ENCODE data around the gene C13orf46.
A peak's percentile ranks its signal among the peaks of the same experiment; 100 is the strongest.

The C13orf46 gene

DNA sequence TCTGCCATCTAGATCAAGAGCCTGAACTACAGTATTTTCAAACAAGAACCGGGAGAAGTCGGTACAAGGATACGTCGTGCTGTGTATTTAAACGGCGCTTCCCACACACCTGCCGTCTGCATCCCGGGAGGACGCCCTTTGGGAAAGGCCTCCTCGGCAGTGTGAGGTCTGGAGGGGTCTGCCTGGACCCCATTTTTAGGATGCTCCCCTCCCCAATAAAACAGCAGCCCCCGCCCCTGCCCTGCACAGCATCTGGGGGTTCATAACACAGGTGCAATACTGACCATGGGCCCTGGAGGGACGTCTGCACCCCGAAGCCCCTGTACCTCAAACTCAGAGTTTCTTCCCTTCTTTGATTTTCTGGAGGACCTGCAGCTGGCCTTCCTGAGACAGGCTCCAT is 4.1 kb upstream of the C13orf46 start:
- DNase-seq (ENCODE audit: insufficient read length, low spot score) (no peak), FAIRE-seq (no peak)
- TF ChIP-seq POLR2A (IDR thresholded peaks at IDR 0.05; ENCODE audit: low read depth, low read length), result no peak

DNA sequence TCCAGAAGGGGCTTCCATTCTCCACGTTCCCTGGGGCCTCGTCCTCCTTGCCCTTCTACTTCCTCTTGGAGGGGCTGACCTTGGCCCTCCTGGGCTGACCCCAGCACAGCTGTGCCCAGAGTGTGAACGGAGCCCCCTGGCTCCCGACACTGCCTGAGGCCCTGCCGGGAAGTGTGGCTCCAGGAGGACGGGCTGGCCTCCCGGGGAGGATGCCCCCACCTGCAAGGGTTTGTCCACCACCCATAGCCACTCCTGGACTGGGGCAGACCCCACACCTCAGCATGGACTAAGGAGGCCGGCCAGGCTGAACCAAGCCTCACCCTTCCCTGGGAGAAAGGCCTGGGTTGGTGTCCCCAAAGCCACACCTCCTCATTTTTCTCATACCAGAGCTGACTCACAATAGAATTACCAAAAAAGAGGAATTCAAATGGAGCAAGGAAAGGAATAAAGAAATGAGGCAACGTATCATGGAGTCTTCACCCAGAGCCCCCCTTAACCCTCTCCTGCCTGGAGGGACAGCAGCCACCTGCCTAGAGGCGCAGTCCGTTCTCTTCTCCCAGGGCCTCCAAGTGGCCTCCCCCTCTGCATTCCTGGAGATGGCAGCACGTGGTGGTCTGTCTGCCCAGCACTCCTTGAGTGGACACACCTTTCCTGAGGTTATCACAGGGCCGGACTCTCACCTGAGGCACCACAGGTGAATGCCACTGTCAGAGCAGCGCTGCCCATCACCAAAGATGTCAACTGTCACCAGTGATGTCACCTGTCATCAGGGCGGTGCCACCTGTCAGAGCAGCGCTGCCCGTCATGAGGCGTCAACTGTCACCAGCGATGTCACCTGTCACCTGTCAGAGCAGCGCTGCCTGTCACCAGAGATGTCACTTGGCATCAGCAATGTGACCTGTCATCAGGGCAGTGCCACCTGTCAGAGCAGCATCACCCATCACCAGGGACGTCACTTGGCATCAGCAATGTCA is 3.1 kb upstream of the C13orf46 start:
- peak; percentile 89 for FAIRE-seq
- DNase-seq (ENCODE audit: insufficient read length, low spot score), result peak; percentile 99
- TF ChIP-seq POLR2A (IDR thresholded peaks at IDR 0.05; ENCODE audit: low read depth, low read length), result no peak

DNA sequence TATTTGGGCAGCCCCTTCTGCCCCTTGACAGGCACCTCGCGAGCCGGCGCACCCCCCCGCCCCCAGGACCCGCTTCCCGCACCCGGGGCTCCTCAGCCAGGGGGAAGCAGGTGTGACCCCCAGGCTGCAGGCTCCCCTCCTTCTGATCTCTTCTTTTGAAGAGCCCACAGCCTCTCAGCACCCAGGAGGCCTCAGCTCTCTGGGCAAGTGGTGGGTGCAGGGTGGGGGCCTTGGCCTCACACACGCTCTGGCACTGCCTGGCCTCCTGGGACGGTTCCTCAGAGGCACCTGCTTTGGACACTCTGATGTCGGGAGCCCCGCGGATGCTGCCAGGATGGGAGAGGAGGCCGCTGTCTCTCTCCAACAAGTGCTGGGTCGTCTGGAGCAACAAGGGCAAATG is 1.5 kb upstream of the C13orf46 start:
- FAIRE-seq, result no peak
- no peak for TF ChIP-seq POLR2A (IDR thresholded peaks at IDR 0.05; ENCODE audit: low read depth, low read length)
- DNase-seq (ENCODE audit: insufficient read length, low spot score), result no peak

DNA sequence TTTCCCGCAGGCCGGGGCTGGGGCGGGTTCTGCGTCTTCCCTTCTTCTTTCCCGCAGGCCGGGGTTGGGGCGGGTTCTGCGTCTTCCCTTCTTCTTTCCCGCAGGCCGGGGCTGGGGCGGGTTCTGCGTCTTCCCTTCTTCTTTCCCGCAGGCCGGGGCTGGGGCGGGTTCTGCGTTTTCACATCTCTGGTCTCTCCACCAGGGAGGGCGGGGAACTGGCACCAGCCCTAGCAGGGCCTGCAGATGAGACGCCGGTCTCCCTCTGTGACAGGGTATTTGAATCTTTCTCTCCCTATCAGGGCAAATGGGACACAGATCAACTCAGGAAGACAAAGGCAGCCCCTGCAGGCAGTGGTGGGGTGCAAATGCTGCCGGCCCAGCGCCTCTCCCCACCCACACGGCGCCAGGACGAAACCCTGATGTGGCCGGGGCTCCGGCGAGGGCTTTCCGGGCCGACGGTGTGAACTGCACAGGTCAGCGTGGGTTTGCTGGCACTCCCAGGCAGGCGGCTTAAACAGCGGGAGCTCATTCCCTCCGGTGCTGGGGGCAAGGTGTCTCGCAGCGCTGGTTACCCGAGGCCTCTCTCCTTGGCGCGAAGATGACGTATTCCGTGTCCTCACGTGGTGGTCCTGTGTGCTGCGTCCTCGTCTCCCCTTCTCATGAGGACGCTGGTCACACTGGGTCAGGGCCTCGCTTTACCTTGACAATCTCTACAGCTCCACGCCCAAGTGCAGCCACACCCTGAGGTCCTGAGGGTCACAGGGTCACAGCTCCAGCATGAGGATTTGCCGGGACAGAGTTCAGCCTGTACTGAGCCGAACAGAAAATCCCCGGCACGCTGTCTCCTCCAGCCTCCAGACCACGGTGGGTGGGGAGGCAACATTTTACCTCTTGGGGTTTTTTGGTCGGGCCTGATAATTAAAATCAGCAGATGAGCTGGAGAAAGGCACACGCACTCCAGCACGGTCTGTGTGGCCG is 717 bp upstream of the C13orf46 start:
- TF ChIP-seq POLR2A (IDR thresholded peaks at IDR 0.05; ENCODE audit: low read depth, low read length), result no peak
- FAIRE-seq (no peak), DNase-seq (ENCODE audit: insufficient read length, low spot score) (no peak)

DNA sequence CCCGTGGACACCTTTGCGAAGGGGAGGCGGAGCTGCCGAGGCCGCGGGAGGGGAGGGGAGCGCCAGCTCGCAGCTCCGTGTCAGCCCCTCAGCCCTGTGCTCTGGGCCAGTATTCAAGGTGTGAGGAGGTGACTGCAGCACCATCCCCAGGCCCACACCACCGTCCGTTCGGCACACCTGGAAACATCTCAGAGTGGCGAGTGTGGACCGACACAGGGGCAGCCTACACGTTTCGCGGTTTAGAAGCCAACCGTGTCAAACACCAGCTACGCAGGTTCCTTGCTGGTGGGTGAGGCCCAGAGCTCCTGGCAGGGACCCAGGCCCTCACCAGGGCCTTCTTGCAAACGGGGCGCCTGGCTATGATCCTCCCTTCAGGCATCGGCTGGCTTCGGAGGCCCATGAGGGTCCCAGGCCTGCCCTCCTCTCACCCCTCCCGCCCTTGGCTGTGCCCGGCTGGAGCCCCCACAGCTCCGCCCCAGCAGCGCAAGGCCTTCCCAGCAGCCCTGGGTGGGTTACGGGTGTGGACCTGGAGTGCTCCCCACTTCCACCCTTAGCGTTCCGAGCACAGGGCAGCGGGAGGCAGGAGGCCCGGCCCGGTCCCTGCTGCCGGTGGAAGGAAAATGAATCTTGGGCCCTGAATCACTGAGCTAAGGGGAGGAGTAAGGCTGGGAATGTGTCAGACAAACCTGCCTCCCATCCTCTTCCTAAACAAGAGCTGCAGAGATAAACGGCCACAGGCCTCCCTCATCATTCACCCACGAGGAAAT is 1.2 kb downstream of the C13orf46 start:
- DNase-seq (ENCODE audit: insufficient read length, low spot score) (no peak), FAIRE-seq (no peak)
- TF ChIP-seq POLR2A (IDR thresholded peaks at IDR 0.05; ENCODE audit: low read depth, low read length), result no peak

DNA sequence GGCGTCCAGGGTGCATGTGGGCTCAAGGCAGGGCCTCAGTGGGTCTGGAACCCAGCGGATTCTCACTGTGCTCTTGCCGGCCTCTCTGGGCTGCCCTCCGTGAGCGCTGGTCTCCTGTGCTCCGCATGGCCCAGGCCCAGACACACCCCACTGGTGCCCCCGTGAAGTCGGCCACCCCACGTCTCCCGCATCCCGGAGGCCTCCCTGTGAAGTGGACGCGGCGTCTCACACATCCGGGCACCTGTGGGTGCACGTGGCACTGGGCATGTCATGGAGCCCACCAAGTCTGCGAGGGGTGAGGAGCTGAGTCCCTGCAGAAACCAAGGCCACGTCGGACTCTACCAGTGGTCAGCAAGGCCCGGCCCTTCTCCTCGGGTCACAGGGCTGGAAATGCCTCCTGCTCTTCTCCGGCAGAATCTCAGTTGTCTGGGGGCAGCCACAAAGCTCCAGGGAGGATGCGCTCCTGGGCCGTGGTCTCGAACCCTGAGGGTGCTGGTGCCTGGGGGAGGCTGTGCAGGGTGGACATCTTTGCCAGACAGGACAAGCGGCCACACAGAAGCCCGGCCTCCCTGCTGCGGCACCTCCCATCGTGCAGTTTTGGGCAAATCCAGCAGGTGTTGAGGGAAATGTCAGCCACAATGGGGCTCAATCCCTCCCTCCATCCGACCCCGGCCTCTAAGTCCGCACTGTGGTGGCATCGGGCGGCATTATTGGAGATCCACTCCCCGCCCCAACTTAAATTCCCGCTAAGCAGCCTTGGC is 2.2 kb downstream of the C13orf46 start:
- FAIRE-seq (no peak), DNase-seq (ENCODE audit: insufficient read length, low spot score) (no peak)
- TF ChIP-seq POLR2A (IDR thresholded peaks at IDR 0.05; ENCODE audit: low read depth, low read length), result no peak

DNA sequence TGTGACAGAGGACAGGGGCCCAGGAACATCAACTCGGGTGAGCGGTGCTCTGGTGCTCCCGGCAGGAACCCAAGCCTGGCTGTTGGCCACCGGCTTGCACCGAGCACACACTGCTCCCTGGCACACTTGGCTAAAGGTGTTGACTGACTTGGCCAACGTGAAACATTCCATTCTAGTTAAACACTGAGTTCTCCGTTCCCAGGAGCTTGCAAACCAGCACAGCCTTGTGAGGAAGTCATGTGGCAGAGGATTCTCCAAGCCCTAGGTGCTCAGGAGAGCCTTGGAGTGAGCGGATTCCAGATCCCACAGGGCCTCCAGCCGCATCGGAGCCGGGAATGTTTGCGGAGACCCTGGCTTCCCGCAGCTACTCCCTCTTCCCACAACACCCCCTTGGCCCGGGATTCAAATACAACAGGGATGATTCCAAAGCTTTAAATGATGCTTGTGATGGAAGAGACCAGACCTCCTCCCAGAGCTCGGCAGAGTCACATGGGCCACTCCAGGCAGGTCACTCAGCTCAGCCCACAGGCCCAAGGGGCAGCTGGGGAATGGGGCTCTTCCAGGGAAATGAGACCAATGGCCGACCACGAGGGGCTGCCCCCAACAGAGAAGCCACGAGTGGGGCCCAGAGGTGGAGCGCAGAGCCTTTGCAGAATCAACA is 2.9 kb downstream of the C13orf46 start:
- no peak for TF ChIP-seq POLR2A (IDR thresholded peaks at IDR 0.05; ENCODE audit: low read depth, low read length)
- no peak for FAIRE-seq
- no peak for DNase-seq (ENCODE audit: insufficient read length, low spot score)

DNA sequence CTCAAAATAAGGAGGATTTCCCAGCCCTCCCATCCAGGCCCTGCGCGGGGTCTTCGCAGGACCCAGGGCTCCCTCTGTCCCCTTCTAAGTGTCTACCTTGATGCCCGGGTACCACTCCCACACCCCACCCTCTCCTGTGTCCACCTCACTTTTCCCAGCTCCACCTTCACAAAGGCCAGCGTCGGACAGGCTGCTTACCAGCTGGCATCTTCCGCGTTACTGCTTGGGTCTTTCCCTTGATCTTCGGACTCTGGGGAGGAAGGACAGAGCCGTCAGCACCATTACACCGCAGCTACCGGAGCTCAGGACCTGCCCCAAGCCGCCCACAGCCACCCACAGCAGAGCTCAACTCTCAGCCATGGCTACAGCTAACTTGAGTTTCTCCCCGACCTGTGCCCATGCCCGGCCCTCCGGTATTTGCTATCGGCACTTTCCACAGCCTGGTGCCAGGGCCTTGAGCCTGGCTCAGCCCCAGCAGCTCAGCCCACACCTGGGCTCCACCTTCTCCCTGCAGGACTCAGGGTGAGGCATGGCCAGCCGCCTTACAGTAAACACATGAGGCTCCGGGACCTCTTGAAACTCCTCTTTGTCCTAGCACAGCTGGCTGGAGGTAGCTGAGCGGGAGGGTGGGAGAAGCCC is 3.8 kb downstream of the C13orf46 start:
- TF ChIP-seq POLR2A (IDR thresholded peaks at IDR 0.05; ENCODE audit: low read depth, low read length), result no peak
- FAIRE-seq (no peak), DNase-seq (ENCODE audit: insufficient read length, low spot score) (no peak)

DNA sequence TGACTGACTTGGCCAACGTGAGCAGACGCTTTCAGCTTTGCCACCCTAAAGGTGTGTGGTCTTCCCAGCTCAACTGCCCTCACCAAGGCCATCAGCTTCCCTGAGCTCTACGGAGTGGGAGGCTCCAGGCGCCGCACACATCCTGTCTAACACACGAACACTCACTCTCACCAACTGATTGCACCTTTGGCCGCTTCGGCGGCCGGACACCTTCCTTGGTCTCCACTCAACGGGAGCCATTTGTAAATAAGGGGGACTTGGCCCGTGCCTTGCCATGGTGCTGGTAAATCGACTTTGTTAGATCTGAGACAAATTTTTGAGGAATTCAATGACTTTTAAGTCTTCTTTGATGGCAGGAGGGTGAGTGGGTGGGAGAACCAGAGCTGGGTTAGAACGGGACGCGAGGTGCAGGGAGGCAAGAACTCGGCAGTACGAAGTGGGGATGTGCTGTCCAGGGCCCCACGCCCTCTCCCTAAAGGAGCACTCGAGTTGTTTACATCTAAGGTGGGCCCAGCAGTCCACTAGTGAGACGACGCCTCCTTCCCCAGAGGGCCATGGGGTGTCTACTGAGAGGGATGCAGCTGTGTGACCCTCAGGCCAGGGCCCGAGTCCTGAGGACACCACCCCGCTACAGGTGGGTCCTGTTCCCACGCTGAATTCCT is 4.4 kb downstream of the C13orf46 start:
- no peak for DNase-seq (ENCODE audit: insufficient read length, low spot score)
- no peak for FAIRE-seq
- no peak for TF ChIP-seq POLR2A (IDR thresholded peaks at IDR 0.05; ENCODE audit: low read depth, low read length)

DNA sequence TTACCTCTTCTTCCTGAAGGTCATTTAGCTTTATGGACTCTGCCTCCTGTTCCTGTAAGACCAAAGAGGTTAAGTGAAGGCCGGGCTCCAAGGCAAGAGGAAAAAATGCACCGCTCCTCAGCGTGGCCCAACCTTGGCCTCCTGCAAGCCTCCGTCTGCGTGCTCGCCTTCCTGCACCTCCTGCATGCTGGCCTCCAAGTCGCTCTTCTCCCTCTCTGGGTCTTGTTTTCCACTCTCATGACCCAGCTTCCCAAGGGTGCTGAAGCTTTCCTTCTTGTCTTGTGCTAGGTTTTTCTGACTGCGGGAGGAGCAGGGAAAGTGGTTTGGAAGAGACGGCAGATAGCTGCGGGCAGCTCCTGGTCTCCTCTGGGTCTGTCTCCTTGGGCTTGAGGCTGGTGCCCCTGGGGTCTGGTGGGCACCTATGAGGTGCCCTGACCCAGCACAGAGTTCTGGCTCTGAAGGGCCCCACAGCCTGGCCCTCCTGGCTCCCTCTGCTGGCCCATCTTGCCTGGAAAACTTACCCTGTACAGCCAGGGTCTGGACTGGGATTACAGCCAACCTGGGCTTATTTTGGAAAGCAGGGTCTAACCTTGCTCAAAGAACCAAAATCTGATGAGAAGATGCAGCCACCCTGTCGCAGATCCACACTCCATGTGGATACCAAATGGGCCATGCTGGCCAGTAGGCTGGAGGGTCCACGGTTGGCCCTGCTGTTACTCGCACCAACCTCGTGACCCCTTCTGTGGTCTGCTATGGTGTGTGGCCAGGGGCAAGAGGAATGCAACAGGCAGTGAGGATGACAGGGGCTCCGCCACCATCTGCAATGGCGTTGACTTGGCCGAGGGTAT is 5.2 kb downstream of the C13orf46 start:
- DNase-seq (ENCODE audit: insufficient read length, low spot score) (no peak), FAIRE-seq (no peak)
- TF ChIP-seq POLR2A (IDR thresholded peaks at IDR 0.05; ENCODE audit: low read depth, low read length), result no peak
